ENCODE measurements around the gene KDM7A.
"Not testable (repeated sequence)": the region's sequence is repeated elsewhere in the genome, so short reads cannot be mapped to it uniquely, and the experiment has no call there.

Gene KDM7A

GRCh38 chr7:140142031-140142430 lies 34.8 kb downstream of the KDM7A start:
- Histone ChIP-seq H3K27me3 (ENCODE audit: control insufficient read depth, insufficient read depth, low read length) (no peaks in the 10 kb centered on the region), H3K27ac (ENCODE audit: low read depth, low read length) (no peak overlapping the region), H3K9ac (ENCODE audit: low read length) (no peak overlapping the region), H3K4me1 (ENCODE audit: control insufficient read depth, insufficient read depth, low read length) (no peaks in the 10 kb centered on the region), H3K36me3 (ENCODE audit: control insufficient read depth, insufficient read depth, low read length) (no peaks in the 10 kb centered on the region), H3K4me3 (ENCODE audit: low read length) (no peak overlapping the region)

- no peaks in the 10 kb centered on the region for H3K4me1 ChIP-seq (ENCODE audit: control insufficient read depth, insufficient read depth, low read length)
- no peaks in the 10 kb centered on the region for H3K36me3 ChIP-seq (ENCODE audit: control insufficient read depth, insufficient read depth, low read length)
- H3K27ac ChIP-seq (ENCODE audit: low read depth, low read length): no peak overlapping the region
- H3K27me3 ChIP-seq (ENCODE audit: control insufficient read depth, insufficient read depth, low read length): no peaks in the 10 kb centered on the region
- no peak overlapping the region for H3K4me3 ChIP-seq (ENCODE audit: low read length)
- no peak overlapping the region for H3K9ac ChIP-seq (ENCODE audit: low read length)
Observed at GRCh38 chr7:140141256-140141655, 35.5 kb downstream of the KDM7A start.

- Histone ChIP-seq H3K4me1 (ENCODE audit: control insufficient read depth, insufficient read depth, low read length) (no peaks in the 10 kb centered on the region), H3K9ac (ENCODE audit: low read length) (no peak overlapping the region), H3K4me3 (ENCODE audit: low read length) (no peak overlapping the region), H3K27ac (ENCODE audit: low read depth, low read length) (no peak overlapping the region), H3K36me3 (ENCODE audit: control insufficient read depth, insufficient read depth, low read length) (no peaks in the 10 kb centered on the region), H3K27me3 (ENCODE audit: control insufficient read depth, insufficient read depth, low read length) (no peaks in the 10 kb centered on the region)
Observed at GRCh38 chr7:140137078-140137477, 39.7 kb downstream of the KDM7A start.

- no peak overlapping the region for H3K27ac ChIP-seq (ENCODE audit: low read depth, low read length)
- H3K36me3 ChIP-seq (ENCODE audit: control insufficient read depth, insufficient read depth, low read length): no peaks in the 10 kb centered on the region
- H3K9ac ChIP-seq (ENCODE audit: low read length): no peak overlapping the region
- no peaks in the 10 kb centered on the region for H3K27me3 ChIP-seq (ENCODE audit: control insufficient read depth, insufficient read depth, low read length)
- no peak overlapping the region for H3K4me3 ChIP-seq (ENCODE audit: low read length)
- H3K4me1 ChIP-seq (ENCODE audit: control insufficient read depth, insufficient read depth, low read length): no peaks in the 10 kb centered on the region
Observed at GRCh38 chr7:140136073-140136472, 40.7 kb downstream of the KDM7A start.

GRCh38 chr7:140134039-140134438 lies 42.7 kb downstream of the KDM7A start:
- Histone ChIP-seq H3K36me3 (ENCODE audit: control insufficient read depth, insufficient read depth, low read length) (no peaks in the 10 kb centered on the region), H3K27me3 (ENCODE audit: control insufficient read depth, insufficient read depth, low read length) (no peaks in the 10 kb centered on the region), H3K4me1 (ENCODE audit: control insufficient read depth, insufficient read depth, low read length) (no peaks in the 10 kb centered on the region), H3K9ac (ENCODE audit: low read length) (no peak overlapping the region), H3K4me3 (ENCODE audit: low read length) (no peak overlapping the region), H3K27ac (ENCODE audit: low read depth, low read length) (no peak overlapping the region)

GRCh38 chr7:140127360-140128127 lies 49.2 kb downstream of the KDM7A start:
- Histone ChIP-seq H3K9ac (ENCODE audit: low read length) (no peak overlapping the region), H3K4me3 (ENCODE audit: low read length) (no peak overlapping the region), H3K27ac (ENCODE audit: low read depth, low read length) (no peak overlapping the region), H3K27me3 (ENCODE audit: control insufficient read depth, insufficient read depth, low read length) (no peaks in the 10 kb centered on the region), H3K36me3 (ENCODE audit: control insufficient read depth, insufficient read depth, low read length) (no peaks in the 10 kb centered on the region), H3K4me1 (ENCODE audit: control insufficient read depth, insufficient read depth, low read length) (no peaks in the 10 kb centered on the region)

- H3K9ac ChIP-seq (ENCODE audit: low read length): no peak overlapping the region
- no peaks in the 10 kb centered on the region for H3K36me3 ChIP-seq (ENCODE audit: control insufficient read depth, insufficient read depth, low read length)
- no peaks in the 10 kb centered on the region for H3K4me1 ChIP-seq (ENCODE audit: control insufficient read depth, insufficient read depth, low read length)
- no peak overlapping the region for H3K4me3 ChIP-seq (ENCODE audit: low read length)
- no peak overlapping the region for H3K27ac ChIP-seq (ENCODE audit: low read depth, low read length)
- H3K27me3 ChIP-seq (ENCODE audit: control insufficient read depth, insufficient read depth, low read length): no peaks in the 10 kb centered on the region
Observed at GRCh38 chr7:140126435-140127034, 50.2 kb downstream of the KDM7A start.

GRCh38 chr7:140122965-140123364 lies 53.8 kb downstream of the KDM7A start:
- H3K36me3 ChIP-seq (ENCODE audit: control insufficient read depth, insufficient read depth, low read length): peaks cover 4% of the 10 kb centered on the region
- H3K4me3 ChIP-seq (ENCODE audit: low read length): no peak overlapping the region
- H3K27me3 ChIP-seq (ENCODE audit: control insufficient read depth, insufficient read depth, low read length): no peaks in the 10 kb centered on the region
- no peaks in the 10 kb centered on the region for H3K4me1 ChIP-seq (ENCODE audit: control insufficient read depth, insufficient read depth, low read length)
- no peak overlapping the region for H3K27ac ChIP-seq (ENCODE audit: low read depth, low read length)
- H3K9ac ChIP-seq (ENCODE audit: low read length): no peak overlapping the region

- no peaks in the 10 kb centered on the region for H3K4me1 ChIP-seq (ENCODE audit: control insufficient read depth, insufficient read depth, low read length)
- peaks cover 7% of the 10 kb centered on the region for H3K36me3 ChIP-seq (ENCODE audit: control insufficient read depth, insufficient read depth, low read length)
- no peak overlapping the region for H3K9ac ChIP-seq (ENCODE audit: low read length)
- no peak overlapping the region for H3K27ac ChIP-seq (ENCODE audit: low read depth, low read length)
- no peak overlapping the region for H3K4me3 ChIP-seq (ENCODE audit: low read length)
- H3K27me3 ChIP-seq (ENCODE audit: control insufficient read depth, insufficient read depth, low read length): no peaks in the 10 kb centered on the region
Observed at GRCh38 chr7:140121326-140121725, 55.5 kb downstream of the KDM7A start.

GRCh38 chr7:140114817-140115216 lies 62.0 kb downstream of the KDM7A start:
- H3K4me1 ChIP-seq (ENCODE audit: control insufficient read depth, insufficient read depth, low read length); H3K4me3 ChIP-seq (ENCODE audit: low read length); H3K9ac ChIP-seq (ENCODE audit: low read length); H3K27ac ChIP-seq (ENCODE audit: low read depth, low read length); H3K27me3 ChIP-seq (ENCODE audit: control insufficient read depth, insufficient read depth, low read length): not testable (repeated sequence)
- peaks cover 15% of the 10 kb centered on the region for H3K36me3 ChIP-seq (ENCODE audit: control insufficient read depth, insufficient read depth, low read length)

GRCh38 chr7:140108777-140109176 lies 68.0 kb downstream of the KDM7A start:
- not testable (repeated sequence) for H3K9ac ChIP-seq (ENCODE audit: low read length); H3K27me3 ChIP-seq (ENCODE audit: control insufficient read depth, insufficient read depth, low read length); H3K4me1 ChIP-seq (ENCODE audit: control insufficient read depth, insufficient read depth, low read length); H3K27ac ChIP-seq (ENCODE audit: low read depth, low read length); H3K4me3 ChIP-seq (ENCODE audit: low read length)
- peaks cover 16% of the 10 kb centered on the region for H3K36me3 ChIP-seq (ENCODE audit: control insufficient read depth, insufficient read depth, low read length)

- no peaks in the 10 kb centered on the region for H3K4me1 ChIP-seq (ENCODE audit: control insufficient read depth, insufficient read depth, low read length)
- H3K36me3 ChIP-seq (ENCODE audit: control insufficient read depth, insufficient read depth, low read length): peaks cover 24% of the 10 kb centered on the region
- no peak overlapping the region for H3K9ac ChIP-seq (ENCODE audit: low read length)
- H3K4me3 ChIP-seq (ENCODE audit: low read length): no peak overlapping the region
- H3K27ac ChIP-seq (ENCODE audit: low read depth, low read length): no peak overlapping the region
- no peaks in the 10 kb centered on the region for H3K27me3 ChIP-seq (ENCODE audit: control insufficient read depth, insufficient read depth, low read length)
Observed at GRCh38 chr7:140096459-140096858, 80.3 kb downstream of the KDM7A start.

- Histone ChIP-seq H3K36me3 (ENCODE audit: control insufficient read depth, insufficient read depth, low read length) (peaks cover 26% of the 10 kb centered on the region), H3K27me3 (ENCODE audit: control insufficient read depth, insufficient read depth, low read length) (no peaks in the 10 kb centered on the region), H3K4me1 (ENCODE audit: control insufficient read depth, insufficient read depth, low read length) (no peaks in the 10 kb centered on the region), H3K27ac (ENCODE audit: low read depth, low read length) (no peak overlapping the region), H3K9ac (ENCODE audit: low read length) (no peak overlapping the region), H3K4me3 (ENCODE audit: low read length) (no peak overlapping the region)
Observed at GRCh38 chr7:140093375-140093774, 83.4 kb downstream of the KDM7A start.
